Iris pigment epithelial cell (primary cell): ENCODE results near the gene PRKAR1B.
"Not testable (repeated sequence)": the region's sequence is repeated elsewhere in the genome, so short reads cannot be mapped to it uniquely, and the experiment has no call there.

Source experiments
- DNase-seq: peaks from one replicate; pipeline ENCODE4 v3.0.0-alpha.2; 2011; ENCODE audit warnings: low read depth

The PRKAR1B gene

GRCh38 chr7:644381-645305, 82.4 kb downstream of the PRKAR1B start:
- no peak for DNase-seq

DNA sequence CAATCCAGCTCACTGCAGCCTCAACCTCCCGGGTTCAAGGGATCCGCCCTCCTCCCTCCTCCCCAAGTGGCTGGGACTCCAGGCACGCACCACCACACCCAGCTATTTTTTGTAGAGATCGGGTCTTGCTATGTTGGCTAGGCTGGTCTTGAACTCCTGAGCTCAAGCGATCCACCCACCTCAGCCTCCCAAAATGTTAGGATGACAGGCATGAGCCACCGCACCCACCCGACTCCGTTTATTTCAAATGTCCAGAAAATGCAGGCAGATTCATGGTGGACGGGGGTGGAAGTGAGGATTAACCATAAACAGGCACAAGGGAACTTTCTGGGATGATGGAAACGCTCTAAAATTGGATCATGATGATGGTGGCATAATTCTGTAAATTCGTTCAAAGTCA, 85.1 kb downstream of the PRKAR1B start:
- no peak for DNase-seq

GRCh38 chr7:641269-641671, 85.8 kb downstream of the PRKAR1B start:
- DNase-seq: peak; percentile 8

DNA sequence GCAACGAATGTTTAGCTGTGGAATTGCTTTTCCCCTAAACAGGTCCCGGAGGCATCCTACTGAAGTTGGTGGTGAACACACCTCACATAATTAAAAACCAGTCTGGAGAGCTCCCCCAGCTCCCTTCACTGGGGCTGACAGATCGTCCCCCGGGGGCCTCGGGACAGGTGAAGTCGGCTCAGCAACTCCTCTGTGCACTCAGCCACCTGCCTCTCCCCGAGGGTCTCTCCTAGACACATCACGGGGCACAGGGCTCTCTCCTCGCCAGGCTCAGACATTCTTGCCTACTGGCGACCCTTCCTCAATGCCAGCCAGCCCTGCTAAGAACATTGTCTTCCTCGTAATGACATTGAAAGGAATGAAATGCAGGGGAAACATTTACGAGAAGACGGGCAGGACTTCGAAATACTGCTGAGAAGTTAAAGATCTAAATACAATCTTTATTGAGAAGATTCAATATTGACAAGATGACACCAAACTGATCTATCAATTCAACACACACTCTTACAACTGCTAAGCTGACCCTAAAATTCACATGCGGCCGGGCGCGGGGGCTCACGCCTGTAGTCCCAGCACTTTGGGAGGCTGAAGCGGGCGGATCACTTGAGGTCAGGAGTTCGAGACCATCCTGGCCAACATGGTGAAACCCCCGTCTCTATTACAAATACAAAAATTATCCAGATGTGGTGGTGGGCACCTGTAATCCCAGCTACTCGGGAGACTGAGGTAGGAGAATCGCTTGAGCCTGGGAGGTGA, 88.6 kb downstream of the PRKAR1B start:
- DNase-seq: no peak

DNA sequence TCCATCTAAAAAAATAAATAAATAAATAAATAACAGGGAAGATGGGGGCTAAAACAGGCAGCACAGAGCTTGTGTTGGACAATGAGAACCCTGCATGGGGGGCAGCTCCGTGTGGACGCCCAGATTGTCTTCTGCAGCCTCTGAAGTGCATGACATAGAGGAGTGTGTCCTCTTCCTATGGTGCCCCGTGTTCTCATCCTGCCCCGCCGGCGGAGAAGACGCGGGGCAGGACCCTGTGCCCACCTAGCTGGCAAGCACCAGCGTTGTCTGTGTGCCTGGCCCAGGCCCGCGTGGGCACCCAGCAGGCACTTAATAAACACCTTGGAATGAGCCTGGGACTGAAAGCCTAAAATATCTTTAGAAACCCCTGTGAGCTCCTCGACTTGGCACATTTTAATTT, 89.3 kb downstream of the PRKAR1B start:
- no peak for DNase-seq

- DNase-seq: peak; percentile 18
These were observed 90.7 kb downstream of the PRKAR1B start for GRCh38 chr7:636396-636795.

GRCh38 chr7:635687-636382, 91.2 kb downstream of the PRKAR1B start:
- DNase-seq: not testable (repeated sequence)

GRCh38 chr7:635227-635626, 91.9 kb downstream of the PRKAR1B start:
- DNase-seq: no peak

DNA sequence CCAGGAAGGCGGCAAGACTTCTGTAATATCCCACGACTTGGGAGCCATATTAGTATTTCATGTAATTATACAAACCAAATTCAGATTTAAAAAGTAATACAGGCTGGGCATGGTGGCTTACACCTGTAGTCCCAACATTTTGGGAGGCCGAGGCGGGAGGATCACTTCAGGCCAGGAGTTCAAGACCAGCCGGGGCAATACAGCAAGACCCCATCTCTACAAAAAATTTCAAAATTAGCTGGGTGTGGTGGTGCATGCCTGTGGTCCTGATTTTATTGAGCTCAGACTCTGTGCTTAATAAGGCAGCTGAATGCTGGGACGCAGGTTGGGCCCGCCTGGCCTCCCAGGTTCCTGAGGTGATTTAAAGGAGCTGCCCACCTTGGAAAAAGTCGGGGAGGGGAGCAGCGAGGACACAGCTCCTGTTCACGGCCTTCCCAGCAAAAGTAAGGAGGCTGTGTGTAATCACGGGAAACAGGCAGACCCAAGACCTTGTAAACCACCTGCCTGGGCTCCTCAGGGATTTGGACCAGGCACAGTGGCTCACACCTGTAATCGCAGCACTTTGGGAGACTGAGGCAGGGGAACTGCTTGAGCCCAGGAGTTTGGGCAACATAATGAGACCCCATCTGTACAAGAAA, 93.6 kb downstream of the PRKAR1B start:
- DNase-seq: no peak

DNA sequence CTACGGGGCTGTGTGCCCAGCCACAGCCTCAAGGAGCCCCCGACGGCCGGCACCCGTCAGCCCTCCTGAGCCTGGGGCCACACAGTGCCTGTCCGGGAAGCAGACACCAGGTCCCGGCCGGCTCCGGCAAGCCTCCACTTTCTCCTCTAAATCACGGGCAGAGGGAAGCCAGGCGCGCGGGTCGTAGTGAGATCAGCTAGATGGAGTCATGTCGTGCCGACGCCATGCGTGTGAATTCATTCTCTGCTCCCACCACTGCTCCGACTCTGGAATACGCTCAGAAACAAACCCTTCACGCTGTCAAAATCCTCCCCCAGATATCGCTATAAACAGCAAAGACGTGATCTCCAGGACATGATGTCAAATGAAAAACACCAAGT, 94.3 kb downstream of the PRKAR1B start:
- DNase-seq: no peak

DNA sequence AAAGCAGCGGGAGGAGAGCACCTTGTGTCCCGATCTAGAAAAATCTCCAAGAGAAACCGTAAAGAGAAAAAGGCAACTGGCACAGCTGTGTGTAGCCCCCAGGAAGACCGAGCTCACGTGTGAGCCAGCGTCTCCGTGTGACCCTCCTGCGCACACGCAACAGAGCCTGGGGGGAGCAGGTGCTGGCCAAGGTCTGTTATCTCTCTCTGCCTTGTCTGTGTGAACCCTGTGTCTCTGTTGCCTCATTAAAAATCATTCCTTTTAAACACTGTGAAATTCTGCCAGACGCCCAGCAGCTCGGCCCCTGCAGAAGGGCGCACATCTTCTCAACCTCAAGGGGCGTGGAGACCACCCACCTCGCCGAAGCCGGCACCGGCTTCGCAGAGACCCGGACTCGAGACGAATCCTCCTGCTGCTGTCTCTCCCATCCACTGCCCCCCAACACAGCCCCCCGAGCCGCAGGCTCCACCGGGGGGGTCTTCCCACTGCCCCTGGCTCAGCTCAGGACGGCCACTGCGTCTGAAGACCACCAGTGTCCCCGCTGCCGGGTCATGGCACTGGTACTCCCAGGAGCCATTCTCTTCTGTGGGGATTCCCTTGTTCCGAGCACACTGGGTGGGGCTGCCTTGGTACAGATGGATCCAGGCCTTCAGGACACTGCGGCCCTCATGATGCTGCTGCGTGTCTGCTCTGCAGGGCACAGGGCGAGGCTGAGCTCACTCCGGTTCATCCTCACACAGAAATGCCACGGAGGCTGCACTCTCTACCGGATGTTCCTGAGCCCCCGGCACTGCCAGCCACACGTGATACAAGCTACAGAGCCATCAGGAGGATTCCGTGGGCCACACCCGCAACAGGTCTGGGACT, 94.9 kb downstream of the PRKAR1B start:
- no peak for DNase-seq

DNA sequence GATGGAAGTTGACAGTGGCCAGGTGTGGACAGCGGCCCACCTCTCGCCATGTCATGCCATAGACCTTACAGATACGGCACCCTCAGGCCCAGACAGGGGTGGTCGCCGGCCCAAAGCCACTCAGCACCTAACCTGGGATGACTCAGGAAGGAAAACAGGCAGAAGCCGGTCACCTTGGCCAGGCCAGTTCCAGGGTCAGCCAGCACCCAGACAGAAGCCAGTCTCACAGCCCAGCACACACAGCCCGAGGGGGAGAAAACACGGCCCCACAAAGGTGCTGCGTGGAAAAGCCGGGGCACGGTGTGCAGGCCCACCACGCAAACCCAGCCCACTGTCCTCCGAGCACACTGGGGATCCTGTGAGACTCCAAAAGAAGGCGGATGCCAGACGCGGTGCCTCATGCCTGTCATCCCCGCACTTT, 95.8 kb downstream of the PRKAR1B start:
- no peak for DNase-seq

- DNase-seq: no peak
These were observed 96.5 kb downstream of the PRKAR1B start for GRCh38 chr7:630539-630938.

DNA sequence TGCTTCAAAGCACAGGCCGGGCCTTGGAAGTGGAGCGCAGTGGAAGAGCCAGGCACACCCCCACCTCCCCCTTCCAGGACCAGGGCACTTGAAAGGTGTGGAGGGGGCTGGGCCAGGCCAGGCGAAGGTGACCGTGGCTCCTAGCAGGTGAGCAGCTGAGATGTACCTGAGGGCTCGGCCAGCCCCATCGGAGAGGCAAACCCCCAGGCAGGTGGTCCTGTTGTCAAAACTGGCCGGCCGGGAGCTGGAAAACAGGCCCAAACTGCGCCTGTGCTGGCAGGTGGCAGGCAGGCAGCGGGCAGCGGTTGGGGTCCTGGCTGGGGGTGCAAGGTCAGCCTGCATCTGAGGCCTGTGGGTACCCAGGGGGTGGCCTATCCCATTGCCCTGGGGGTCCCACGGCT, 97.0 kb downstream of the PRKAR1B start:
- DNase-seq: no peak

DNA sequence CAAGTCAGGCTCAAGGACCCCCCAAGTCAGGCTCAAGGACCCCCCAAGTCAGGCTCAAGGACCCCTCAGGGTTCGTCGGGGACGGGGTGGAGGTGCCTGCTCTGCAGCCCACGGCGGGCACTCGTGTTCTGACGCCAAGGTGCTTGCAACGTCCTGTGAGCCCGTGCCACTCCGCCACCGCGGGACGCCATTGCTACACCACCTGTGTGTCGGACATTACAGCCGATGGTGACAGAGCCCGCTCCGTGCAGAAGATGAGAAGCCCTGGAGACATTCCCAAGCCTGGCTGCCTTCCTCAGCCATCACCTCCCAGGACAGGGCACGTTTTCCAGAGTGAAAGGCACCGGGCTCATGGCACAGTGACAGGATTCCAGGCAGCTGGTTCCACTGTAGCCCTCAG, 98.3 kb downstream of the PRKAR1B start:
- no peak for DNase-seq

GRCh38 chr7:628402-628763, 98.7 kb downstream of the PRKAR1B start:
- no peak for DNase-seq

DNA sequence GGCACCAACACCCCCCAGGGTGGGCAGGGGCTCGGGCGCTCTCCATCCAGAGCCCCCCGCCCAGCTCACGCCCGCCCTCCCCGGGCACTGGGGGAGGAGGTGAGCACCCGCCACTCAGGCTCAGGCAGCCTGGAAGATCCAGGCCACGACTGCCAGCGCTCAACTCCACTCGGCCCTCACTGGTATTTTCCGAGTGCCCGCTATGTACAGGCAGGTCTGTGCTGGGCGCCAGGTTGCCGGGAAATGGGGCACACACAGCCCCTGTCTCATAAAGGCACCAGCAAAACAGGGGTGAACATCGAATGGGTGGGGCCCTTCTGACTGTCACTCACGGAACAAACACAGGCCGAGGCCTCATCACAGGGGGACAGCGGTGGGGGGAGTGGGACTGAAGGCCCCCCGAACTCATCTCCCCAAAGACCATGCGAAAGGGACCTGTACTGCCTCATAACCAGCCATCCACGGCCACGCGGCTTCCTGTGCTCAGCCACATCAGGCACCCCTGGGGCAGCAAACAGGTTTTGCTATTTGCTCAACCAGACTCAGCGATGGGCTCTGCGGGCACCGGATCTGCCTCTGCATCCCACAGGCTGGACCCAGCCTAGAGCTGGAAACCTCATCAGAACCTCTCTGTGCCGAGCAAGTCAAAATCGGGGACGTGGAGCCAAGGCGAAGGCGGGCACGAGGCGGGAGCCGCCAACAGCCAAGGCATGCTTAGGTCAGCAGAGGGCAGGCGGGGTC, 99.2 kb downstream of the PRKAR1B start:
- DNase-seq: no peak

DNA sequence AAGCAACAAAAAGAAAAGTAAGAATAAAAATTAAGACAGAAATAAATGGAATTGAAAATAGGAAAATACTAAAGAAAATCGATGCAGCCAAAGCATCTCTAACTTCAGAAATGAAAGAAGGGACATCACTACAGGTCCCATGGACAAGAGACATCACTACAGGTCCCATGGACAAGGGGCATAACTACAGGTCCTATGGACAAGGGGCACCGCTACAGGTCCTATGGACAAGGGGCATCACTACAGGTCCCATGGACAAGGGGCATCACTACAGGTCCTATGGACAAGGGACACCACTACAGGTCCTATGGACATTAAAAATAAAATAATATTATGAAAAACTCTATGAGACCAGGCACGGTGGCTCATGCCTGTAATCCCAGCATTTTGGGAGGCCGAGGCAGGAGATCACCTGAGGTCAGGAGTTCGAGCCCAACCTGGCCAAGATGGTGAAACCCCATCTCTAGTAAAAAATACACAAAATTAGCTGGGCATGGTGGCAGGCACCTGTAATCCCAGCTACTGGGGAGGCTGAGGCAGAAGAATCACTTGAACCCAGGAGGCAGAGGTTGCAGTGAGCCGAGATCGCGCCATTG, 101.6 kb downstream of the PRKAR1B start:
- no peak for DNase-seq

GRCh38 chr7:623464-623863, 103.6 kb downstream of the PRKAR1B start:
- DNase-seq: no peak
